Neural progenitor cell (in vitro differentiated cells): ENCODE results near the gene ENO4. TPM values are rescaled to one million over a fixed set of nuclear protein-coding genes. Genes with fewer than 3 reads are reported as not detected.
A peak's percentile ranks its signal among the peaks of the same experiment; 100 is the strongest.

Experiments used
- DNase-seq: peaks from one replicate; pipeline ENCODE4 v3.0.0-alpha.2; 2016; ENCODE audit warnings: low spot score
- H2AFZ ChIP-seq: fragments of 200-600 bp; sonication (generic); replicated peaks from 2 replicates; pipeline ENCODE4 v1.6.1; 2016; ENCODE audit warnings: antibody characterized with exemption
- H3F3A ChIP-seq: fragments of 200-600 bp; sonication (generic); 2 replicates; pipeline ENCODE4 v1.6.1; 2016; ENCODE audit warnings: antibody characterized with exemption, low read depth
- H3K27ac ChIP-seq: fragments of 200-600 bp; sonication (generic); 2 replicates; pipeline ENCODE4 v1.5.1; 2016; ENCODE audit warnings: mild to moderate bottlenecking
- H3K27me3 ChIP-seq: fragments of 200-600 bp; sonication (generic); 2 replicates; pipeline ENCODE4 v1.6.1; 2016; ENCODE audit warnings: mild to moderate bottlenecking, moderate library complexity
- H3K36me3 ChIP-seq: fragments of 200-600 bp; sonication (generic); 2 replicates; pipeline ENCODE4 v1.5.1; 2016
- H3K4me1 ChIP-seq: fragments of 200-600 bp; sonication (generic); 2 replicates; pipeline ENCODE4 v1.6.1; 2016; ENCODE audit warnings: mixed run types
- H3K4me2 ChIP-seq: fragments of 200-600 bp; sonication (generic); 2 replicates; pipeline ENCODE4 v1.6.1; 2016
- H3K4me3 ChIP-seq: fragments of 200-600 bp; sonication (generic); 2 replicates; pipeline ENCODE4 v1.5.1; 2016
- H3K79me2 ChIP-seq: fragments of 200-600 bp; sonication (generic); 2 replicates; pipeline ENCODE4 v1.6.1; 2016; ENCODE audit warnings: low read depth
- H3K9ac ChIP-seq: fragments of 200-600 bp; sonication (generic); 2 replicates; pipeline ENCODE4 v1.6.1; 2016
- H3K9me3 ChIP-seq: fragments of 200-600 bp; sonication (generic); 2 replicates; pipeline ENCODE4 v1.5.1; 2016; ENCODE audit warnings: low read depth
- H4K20me1 ChIP-seq: fragments of 200-600 bp; sonication (generic); 2 replicates; pipeline ENCODE4 v1.6.1; 2016; ENCODE audit warnings: low read depth
- H3K27ac Mint-ChIP-seq: 3 replicates; pipeline ENCODE4 v1.8.0; 2021; ENCODE audit warnings: mixed read lengths
- H3K27me3 Mint-ChIP-seq: 2 replicates; pipeline ENCODE4 v1.8.0; 2022; ENCODE audit warnings: low read depth, mild to moderate bottlenecking, inconsistent platforms, moderate library complexity, mixed read lengths; ENCODE audit not compliant: insufficient read depth
- H3K36me3 Mint-ChIP-seq: 3 replicates; pipeline ENCODE4 v1.8.0; 2021; ENCODE audit warnings: mixed read lengths
- H3K4me1 Mint-ChIP-seq: 3 replicates; pipeline ENCODE4 v1.8.0; 2021; ENCODE audit warnings: mixed read lengths
- H3K4me3 Mint-ChIP-seq: 3 replicates; pipeline ENCODE4 v1.8.0; 2021; ENCODE audit warnings: mild to moderate bottlenecking, moderate library complexity, mixed read lengths
- H3K9me3 Mint-ChIP-seq: 3 replicates; pipeline ENCODE4 v1.8.0; 2020; ENCODE audit warnings: mixed read lengths
- EZH2 ChIP-seq: fragments of 200-600 bp; sonication (generic); IDR thresholded peaks from 2 replicates; pipeline ENCODE4 v1.6.1; 2017; ENCODE audit warnings: antibody characterized with exemption, mild to moderate bottlenecking, moderate library complexity
- EZH2phosphoT487 ChIP-seq: fragments of 200-600 bp; sonication (generic); IDR thresholded peaks from 2 replicates; pipeline ENCODE4 v1.6.1; 2017; ENCODE audit warnings: antibody characterized with exemption
- total RNA-seq: library from RNA; depleted of rRNA; stranded (reverse); fragments of >200 nt; gene quantifications from 2 replicates; pipeline ENCODE4 v1.2.3, GENCODE V29; 2015; ENCODE audit warnings: low replicate concordance
- TF ChIP-seq, protein P1 (sequence below): fragments of 200-600 bp; sonication (generic); IDR thresholded peaks from 2 replicates; pipeline ENCODE4 v1.5.1; 2017; ENCODE audit warnings: antibody characterized with exemption, mild to moderate bottlenecking

Gene ENO4
- total RNA-seq, 1 donor from 2014 or later = 10.0 TPM

DNA sequence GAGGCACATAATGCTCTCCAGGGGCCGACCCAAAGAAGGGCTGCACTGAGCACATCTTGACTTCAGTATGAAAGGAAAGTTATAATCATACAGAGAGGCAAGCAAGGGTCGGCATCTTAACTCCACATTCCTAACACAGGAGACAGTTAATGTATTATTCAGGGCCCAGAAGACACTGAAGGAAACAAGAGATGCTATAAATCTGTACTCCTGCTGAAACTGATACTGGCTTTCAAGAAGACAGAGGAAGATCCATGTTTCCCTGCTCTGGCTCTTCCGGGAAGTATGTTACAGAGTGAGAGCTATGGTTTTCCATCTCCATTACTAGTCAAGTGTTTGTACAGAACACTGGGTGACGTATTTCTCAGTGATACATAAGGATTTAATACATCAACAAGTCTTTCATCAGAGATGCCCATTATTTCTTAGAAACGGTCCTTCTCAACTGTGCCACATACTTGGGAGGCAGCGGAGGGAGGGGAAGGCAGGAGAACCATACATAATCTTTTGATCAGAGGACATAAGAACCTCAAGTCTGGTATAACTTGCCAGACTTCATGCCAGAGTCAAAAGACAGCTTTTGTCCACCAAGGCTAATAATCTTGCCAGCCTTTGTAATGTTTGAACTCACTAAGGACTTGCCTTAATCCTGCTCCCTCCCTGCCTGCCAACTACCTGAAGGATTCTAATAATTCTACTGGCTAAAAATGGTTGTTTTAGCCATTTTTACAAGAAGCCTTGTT lies 58.1 kb downstream of the ENO4 start:
- no peak overlapping the region for H3K27ac Mint-ChIP-seq
- H3K4me3 ChIP-seq = no peak overlapping the region
- H3K4me3 Mint-ChIP-seq = no peak overlapping the region
- H3K9me3 Mint-ChIP-seq = no peaks in the 10 kb centered on the region
- no peak overlapping the region for H3K4me2 ChIP-seq
- H3K4me1 ChIP-seq = peaks cover 32% of the 10 kb centered on the region
- no peak overlapping the region for H3K27ac ChIP-seq
- no peaks in the 10 kb centered on the region for H3K9me3 ChIP-seq
- H3K4me1 Mint-ChIP-seq = peaks cover 25% of the 10 kb centered on the region
- no peaks in the 10 kb centered on the region for H3F3A ChIP-seq
- no peak for TF ChIP-seq EZH2phosphoT487
- TF ChIP-seq, protein P1, sequence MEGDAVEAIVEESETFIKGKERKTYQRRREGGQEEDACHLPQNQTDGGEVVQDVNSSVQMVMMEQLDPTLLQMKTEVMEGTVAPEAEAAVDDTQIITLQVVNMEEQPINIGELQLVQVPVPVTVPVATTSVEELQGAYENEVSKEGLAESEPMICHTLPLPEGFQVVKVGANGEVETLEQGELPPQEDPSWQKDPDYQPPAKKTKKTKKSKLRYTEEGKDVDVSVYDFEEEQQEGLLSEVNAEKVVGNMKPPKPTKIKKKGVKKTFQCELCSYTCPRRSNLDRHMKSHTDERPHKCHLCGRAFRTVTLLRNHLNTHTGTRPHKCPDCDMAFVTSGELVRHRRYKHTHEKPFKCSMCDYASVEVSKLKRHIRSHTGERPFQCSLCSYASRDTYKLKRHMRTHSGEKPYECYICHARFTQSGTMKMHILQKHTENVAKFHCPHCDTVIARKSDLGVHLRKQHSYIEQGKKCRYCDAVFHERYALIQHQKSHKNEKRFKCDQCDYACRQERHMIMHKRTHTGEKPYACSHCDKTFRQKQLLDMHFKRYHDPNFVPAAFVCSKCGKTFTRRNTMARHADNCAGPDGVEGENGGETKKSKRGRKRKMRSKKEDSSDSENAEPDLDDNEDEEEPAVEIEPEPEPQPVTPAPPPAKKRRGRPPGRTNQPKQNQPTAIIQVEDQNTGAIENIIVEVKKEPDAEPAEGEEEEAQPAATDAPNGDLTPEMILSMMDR = no peak
- TF ChIP-seq EZH2 = no peak
- DNase-seq = no peak
- no peaks in the 10 kb centered on the region for H4K20me1 ChIP-seq
- H3K9ac ChIP-seq = no peak overlapping the region
- H2AFZ ChIP-seq = no peak overlapping the region
- H3K79me2 ChIP-seq = no peaks in the 10 kb centered on the region
- H3K36me3 ChIP-seq = no peaks in the 10 kb centered on the region
- no peaks in the 10 kb centered on the region for H3K36me3 Mint-ChIP-seq
- no peaks in the 10 kb centered on the region for H3K27me3 Mint-ChIP-seq
- H3K27me3 ChIP-seq = no peaks in the 10 kb centered on the region

DNA sequence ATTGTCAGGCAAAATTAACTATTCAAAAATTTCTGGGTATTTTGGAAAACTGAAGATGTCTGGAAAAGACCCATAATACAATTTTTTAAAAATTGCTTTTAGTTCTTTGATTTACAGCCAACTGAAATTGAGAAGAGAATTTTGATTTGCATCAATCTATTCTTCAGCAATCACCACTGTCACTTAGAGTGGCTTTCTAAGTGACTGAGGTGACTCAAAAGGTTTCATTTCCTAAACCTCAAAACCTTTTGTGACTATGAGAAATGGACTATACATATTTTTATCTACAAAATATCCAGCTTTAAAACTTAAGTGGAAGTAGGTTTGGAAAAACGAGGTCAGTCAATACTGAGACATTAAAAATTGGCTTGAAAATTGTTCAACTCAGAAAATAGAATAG lies 60.0 kb downstream of the ENO4 start:
- no peak for DNase-seq
- no peaks in the 10 kb centered on the region for H3K36me3 ChIP-seq
- no peak overlapping the region for H3K9ac ChIP-seq
- H3K4me2 ChIP-seq = no peak overlapping the region
- no peaks in the 10 kb centered on the region for H3K36me3 Mint-ChIP-seq
- H3K27ac ChIP-seq = no peak overlapping the region
- no peak overlapping the region for H3K4me3 ChIP-seq
- no peaks in the 10 kb centered on the region for H4K20me1 ChIP-seq
- no peaks in the 10 kb centered on the region for H3K27me3 Mint-ChIP-seq
- H3K27me3 ChIP-seq = no peaks in the 10 kb centered on the region
- H3K4me1 Mint-ChIP-seq = peaks cover 25% of the 10 kb centered on the region
- no peak overlapping the region for H2AFZ ChIP-seq
- no peaks in the 10 kb centered on the region for H3K9me3 ChIP-seq
- no peaks in the 10 kb centered on the region for H3K79me2 ChIP-seq
- no peak overlapping the region for H3K4me3 Mint-ChIP-seq
- H3K4me1 ChIP-seq = peaks cover 24% of the 10 kb centered on the region
- no peaks in the 10 kb centered on the region for H3K9me3 Mint-ChIP-seq
- H3F3A ChIP-seq = no peaks in the 10 kb centered on the region
- no peak overlapping the region for H3K27ac Mint-ChIP-seq
- TF ChIP-seq, protein P1 = no peak
- TF ChIP-seq EZH2 (no peak), EZH2phosphoT487 (no peak)

DNA sequence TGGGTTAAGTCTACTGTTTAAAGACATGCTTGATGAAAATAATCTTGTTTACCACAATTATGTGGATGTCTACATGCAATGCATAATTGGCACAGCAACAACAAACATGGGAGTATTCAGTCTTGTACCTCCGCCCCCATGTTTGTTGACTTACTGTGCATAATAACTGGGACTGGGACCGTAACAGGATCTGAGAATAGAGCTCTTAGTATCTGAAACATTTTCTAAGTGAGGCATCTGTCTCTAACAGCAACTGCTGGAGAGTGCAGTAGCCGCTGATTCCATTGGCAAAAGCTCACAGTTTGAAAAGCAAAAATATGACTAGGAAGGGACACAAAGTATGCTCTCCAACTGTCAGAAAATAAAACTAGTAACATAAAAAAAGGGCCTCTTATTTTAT lies 61.6 kb downstream of the ENO4 start:
- no peaks in the 10 kb centered on the region for H3K27me3 ChIP-seq
- H3K9me3 ChIP-seq = no peaks in the 10 kb centered on the region
- no peak for DNase-seq
- peaks cover 24% of the 10 kb centered on the region for H3K4me1 ChIP-seq
- no peaks in the 10 kb centered on the region for H4K20me1 ChIP-seq
- Mint-ChIP-seq H3K4me1 (peaks cover 25% of the 10 kb centered on the region), H3K4me3 (no peak overlapping the region), H3K9me3 (no peaks in the 10 kb centered on the region), H3K27me3 (no peaks in the 10 kb centered on the region), H3K36me3 (no peaks in the 10 kb centered on the region), H3K27ac (no peak overlapping the region)
- no peak overlapping the region for H3K9ac ChIP-seq
- H3K79me2 ChIP-seq = no peaks in the 10 kb centered on the region
- H3K27ac ChIP-seq = no peak overlapping the region
- no peaks in the 10 kb centered on the region for H3K36me3 ChIP-seq
- TF ChIP-seq, protein P1 = no peak
- no peak for TF ChIP-seq EZH2
- no peak for TF ChIP-seq EZH2phosphoT487
- peak overlapping the region; percentile 18 for H3K4me2 ChIP-seq
- no peaks in the 10 kb centered on the region for H3F3A ChIP-seq
- H2AFZ ChIP-seq = no peak overlapping the region
- no peak overlapping the region for H3K4me3 ChIP-seq
